PC-9 (cell line): ENCODE data around the gene F11R. TPM values are rescaled to one million over a fixed set of nuclear protein-coding genes. Genes with fewer than 3 reads are reported as not detected.

Experiments
- BruUV-seq: library from RNA; stranded (reverse); fragments of 400-500 nt; replicated peaks from 2 replicates; lab custom pipeline; 2021; lab: Mats Ljungman, UMichigan
- CTCF ChIA-PET: fragments of 300-600 bp; sonication (Branson Sonifier 250); formaldehyde crosslinking; loops from one replicate; lab custom pipeline; 2022; ENCODE audit warnings: antibody characterized with exemption; lab: Charles Lee
- POLR2A ChIA-PET: fragments of 300-600 bp; sonication (Branson Sonifier 250); formaldehyde crosslinking; loops from one replicate; lab custom pipeline; 2022; ENCODE audit warnings: antibody characterized with exemption; ENCODE audit not compliant: unreplicated experiment; lab: Charles Lee
- DNase-seq, 2 experiments: peaks; one replicate each; pipeline versions ENCODE4 v3.0.0 to v3.0.0-alpha.2; 2015 to 2022; ENCODE audit warnings: mixed read lengths in 1 of 2
- H2AFZ ChIP-seq: fragments of 200-600 bp; sonication (generic); 2 replicates; pipeline ENCODE4 v1.8.1; 2017; ENCODE audit warnings: antibody characterized with exemption
- H3F3A ChIP-seq: fragments of 200-600 bp; sonication (generic); 2 replicates; pipeline ENCODE4 v1.8.1; 2017; ENCODE audit warnings: antibody characterized with exemption, mild to moderate bottlenecking, low read depth; ENCODE audit not compliant: insufficient read depth
- H3K27ac ChIP-seq: fragments of 200-600 bp; sonication (generic); 2 replicates; pipeline ENCODE4 v1.6.1; 2016; ENCODE audit warnings: mixed run types
- H3K27me3 ChIP-seq: fragments of 200-600 bp; sonication (generic); 2 replicates; pipeline ENCODE4 v1.6.1; 2016; ENCODE audit warnings: low read depth, mixed run types; ENCODE audit not compliant: insufficient read depth
- H3K36me3 ChIP-seq: fragments of 200-600 bp; sonication (generic); 2 replicates; pipeline ENCODE4 v1.6.1; 2016; ENCODE audit warnings: low read depth, mixed run types
- H3K4me1 ChIP-seq: fragments of 200-600 bp; sonication (generic); replicated peaks from 2 replicates; pipeline ENCODE4 v1.6.1; 2016; ENCODE audit warnings: mixed run types; ENCODE audit not compliant: insufficient read depth
- H3K4me2 ChIP-seq: fragments of 200-600 bp; sonication (generic); 2 replicates; pipeline ENCODE4 v1.6.1; 2017; ENCODE audit warnings: mixed run types
- H3K4me3 ChIP-seq: fragments of 200-600 bp; sonication (generic); 2 replicates; pipeline ENCODE4 v1.6.1; 2016; ENCODE audit warnings: mixed run types
- H3K79me2 ChIP-seq: fragments of 200-600 bp; sonication (generic); 2 replicates; pipeline ENCODE4 v1.6.1; 2017; ENCODE audit warnings: low read depth, mixed run types
- H3K9me2 ChIP-seq: fragments of 200-600 bp; sonication (generic); 2 replicates; pipeline ENCODE4 v1.8.1; 2017; ENCODE audit warnings: mild to moderate bottlenecking; ENCODE audit not compliant: insufficient read depth
- H3K9me3 ChIP-seq: fragments of 200-600 bp; sonication (generic); 2 replicates; pipeline ENCODE4 v1.8.1; 2016; ENCODE audit warnings: low read depth; ENCODE audit not compliant: insufficient read depth
- H4K20me1 ChIP-seq: fragments of 200-600 bp; sonication (generic); 2 replicates; pipeline ENCODE4 v1.8.1; 2017; ENCODE audit not compliant: insufficient read depth
- EZH2 ChIP-seq: fragments of 200-600 bp; sonication (generic); IDR thresholded peaks from 2 replicates; pipeline ENCODE4 v1.8.0; 2017; ENCODE audit warnings: antibody characterized with exemption, low read depth
- intact Hi-C: fragments of 100-400 bp; cut with micrococcal nuclease; formaldehyde crosslinking; loops from one replicate; pipeline ENCODE4 v1.10.0; 2022; ENCODE audit not compliant: unreplicated experiment
- total RNA-seq: library from RNA; stranded (reverse); gene quantifications from 2 replicates; pipeline ENCODE4 v1.2.3, GENCODE V29; 2021
- TF ChIP-seq, protein P1 (sequence below): fragments of 200-600 bp; sonication (generic); conservative IDR thresholded peaks from 2 replicates; pipeline ENCODE4 v1.6.1; 2017; ENCODE audit warnings: mixed run types, antibody characterized with exemption, mild to moderate bottlenecking, moderate library complexity

F11R gene
- total RNA-seq, 1 experiment from 2014 or later, result 117 TPM

DNA sequence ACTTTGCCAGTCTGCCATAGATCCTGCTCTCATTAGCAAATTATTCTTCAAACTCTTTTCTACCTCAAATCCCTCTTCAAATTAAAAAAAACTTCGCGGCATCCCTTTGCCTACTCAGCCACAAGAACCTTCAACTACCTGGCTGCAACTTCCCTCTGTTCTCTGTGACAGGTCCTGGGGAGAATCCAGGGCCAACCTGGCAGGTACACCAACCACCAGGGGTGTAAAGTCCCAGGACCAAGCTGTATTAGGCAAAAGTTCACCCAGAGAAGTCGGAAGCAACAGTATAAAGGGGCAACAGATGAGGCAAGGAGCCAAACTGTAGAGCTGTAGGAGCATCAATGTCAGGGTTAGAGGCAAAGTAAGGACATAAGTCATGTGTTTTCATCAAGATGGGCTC is 48.0 kb downstream of the F11R start:
- Histone ChIP-seq H3K79me2 (no peaks in the 10 kb centered on the region), H3K27ac (no peak overlapping the region), H3K4me2 (no peak overlapping the region), H3F3A (no peaks in the 10 kb centered on the region), H3K36me3 (no peaks in the 10 kb centered on the region), H3K4me1 (no peaks in the 10 kb centered on the region), H4K20me1 (no peaks in the 10 kb centered on the region), H3K27me3 (0 out of 2 replicates have a peak, but pooled peaks cover 3% of the 10 kb centered on the region), H2AFZ (no peak overlapping the region), H3K4me3 (no peak overlapping the region), H3K9me3 (no peaks in the 10 kb centered on the region), H3K9me2 (no peaks in the 10 kb centered on the region; the same call in 1 of the 2 replicates)
- BruUV-seq, result no TSS peak
- TF ChIP-seq, protein P1, sequence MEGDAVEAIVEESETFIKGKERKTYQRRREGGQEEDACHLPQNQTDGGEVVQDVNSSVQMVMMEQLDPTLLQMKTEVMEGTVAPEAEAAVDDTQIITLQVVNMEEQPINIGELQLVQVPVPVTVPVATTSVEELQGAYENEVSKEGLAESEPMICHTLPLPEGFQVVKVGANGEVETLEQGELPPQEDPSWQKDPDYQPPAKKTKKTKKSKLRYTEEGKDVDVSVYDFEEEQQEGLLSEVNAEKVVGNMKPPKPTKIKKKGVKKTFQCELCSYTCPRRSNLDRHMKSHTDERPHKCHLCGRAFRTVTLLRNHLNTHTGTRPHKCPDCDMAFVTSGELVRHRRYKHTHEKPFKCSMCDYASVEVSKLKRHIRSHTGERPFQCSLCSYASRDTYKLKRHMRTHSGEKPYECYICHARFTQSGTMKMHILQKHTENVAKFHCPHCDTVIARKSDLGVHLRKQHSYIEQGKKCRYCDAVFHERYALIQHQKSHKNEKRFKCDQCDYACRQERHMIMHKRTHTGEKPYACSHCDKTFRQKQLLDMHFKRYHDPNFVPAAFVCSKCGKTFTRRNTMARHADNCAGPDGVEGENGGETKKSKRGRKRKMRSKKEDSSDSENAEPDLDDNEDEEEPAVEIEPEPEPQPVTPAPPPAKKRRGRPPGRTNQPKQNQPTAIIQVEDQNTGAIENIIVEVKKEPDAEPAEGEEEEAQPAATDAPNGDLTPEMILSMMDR, result no peak
- TF ChIP-seq EZH2, result no peak
- ChIA-PET CTCF (interaction anchor here (0.5 kb wide), 1 partner anchor 145 kb away, joined by 3 read pairs; no protein-coding TSS in a partner anchor), POLR2A (no interaction called here)
- DNase-seq, result no peak
- intact Hi-C loops, result no loop called here

DNA sequence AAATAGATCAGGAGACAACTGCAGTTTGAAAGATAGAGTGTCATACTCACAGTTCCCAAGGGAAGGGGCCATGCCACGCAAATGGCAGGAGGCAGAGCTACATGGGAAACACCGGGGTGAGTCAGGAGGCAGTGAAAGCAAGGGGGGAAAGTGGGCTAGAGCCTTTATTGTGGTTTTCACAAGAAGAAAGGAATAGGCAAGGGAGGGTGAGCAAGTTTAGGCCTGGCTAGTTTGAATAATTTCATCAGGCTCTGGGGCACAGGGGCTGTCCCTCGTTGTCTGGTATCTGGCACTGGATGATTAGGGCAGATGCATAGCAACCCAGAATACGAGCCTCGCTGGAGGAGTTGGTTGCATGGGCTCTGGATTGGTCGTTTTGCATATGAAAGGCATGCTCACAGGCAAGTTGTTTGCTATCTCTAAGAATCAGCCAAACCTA is 49.3 kb downstream of the F11R start:
- no peaks in the 10 kb centered on the region for H3F3A ChIP-seq
- H3K4me3 ChIP-seq, result no peak overlapping the region
- H3K27me3 ChIP-seq, result 0 out of 2 replicates have a peak, but pooled peaks cover 3% of the 10 kb centered on the region
- ChIA-PET POLR2A (no interaction called here), CTCF (no interaction called here)
- DNase-seq, result no peak
- H3K4me1 ChIP-seq, result no peaks in the 10 kb centered on the region
- H3K9me2 ChIP-seq, result no peaks in the 10 kb centered on the region; the same call in 1 of the 2 replicates
- BruUV-seq, result no TSS peak
- no peak for TF ChIP-seq EZH2
- TF ChIP-seq, protein P1, result no peak
- no peaks in the 10 kb centered on the region for H4K20me1 ChIP-seq
- no peaks in the 10 kb centered on the region for H3K36me3 ChIP-seq
- H2AFZ ChIP-seq, result no peak overlapping the region
- H3K79me2 ChIP-seq, result no peaks in the 10 kb centered on the region
- H3K4me2 ChIP-seq, result no peak overlapping the region
- H3K27ac ChIP-seq, result no peak overlapping the region
- intact Hi-C loops, result no loop called here
- no peaks in the 10 kb centered on the region for H3K9me3 ChIP-seq

DNA sequence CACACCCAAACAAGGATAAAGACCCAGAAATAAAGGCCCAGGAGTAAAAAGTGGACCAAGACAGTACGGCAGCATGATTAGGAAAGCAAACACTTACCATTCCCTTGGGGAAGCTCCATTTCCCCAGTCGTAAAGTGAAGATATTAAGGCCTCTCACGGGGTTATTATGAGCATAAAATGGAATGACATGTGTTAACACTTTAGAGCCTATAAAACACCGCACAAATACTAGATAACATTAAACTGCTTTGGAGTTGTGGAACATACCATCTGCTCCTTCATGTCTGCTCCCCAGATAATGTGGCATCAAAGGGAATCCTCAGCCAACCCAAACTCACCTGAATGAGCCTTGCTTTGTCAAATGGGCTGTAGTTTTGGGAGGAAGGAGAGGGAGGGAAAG is 57.4 kb downstream of the F11R start:
- ChIA-PET POLR2A (no interaction called here), CTCF (no interaction called here)
- no peak for DNase-seq
- Histone ChIP-seq H2AFZ (no peak overlapping the region), H3K9me2 (no peaks in the 10 kb centered on the region; the same call in 1 of the 2 replicates), H3K4me3 (no peak overlapping the region), H3K9me3 (no peaks in the 10 kb centered on the region), H3F3A (no peaks in the 10 kb centered on the region), H4K20me1 (no peaks in the 10 kb centered on the region), H3K4me1 (no peaks in the 10 kb centered on the region), H3K79me2 (no peaks in the 10 kb centered on the region), H3K36me3 (no peaks in the 10 kb centered on the region), H3K27me3 (no peaks in the 10 kb centered on the region), H3K4me2 (no peak overlapping the region), H3K27ac (no peak overlapping the region)
- no TSS peak for BruUV-seq
- TF ChIP-seq, protein P1, result no peak
- TF ChIP-seq EZH2, result no peak
- intact Hi-C loops, result no loop called here
